OCI-LY1 (cell line): ENCODE results near the gene C1QL2.

Experiments used
- H2AFZ ChIP-seq: fragments of 200-600 bp; sonication (generic), shearing (Covaris generic); 2 replicates; pipeline ENCODE4 v1.6.0; 2014; ENCODE audit warnings: antibody characterized with exemption, mild to moderate bottlenecking, low read length
- H3F3A ChIP-seq: fragments of 200-600 bp; sonication (generic), shearing (Covaris generic); 2 replicates; pipeline ENCODE4 v1.6.0; 2014; ENCODE audit warnings: mild to moderate bottlenecking, antibody characterized with exemption, low read length, moderate library complexity; ENCODE audit not compliant: insufficient read depth
- H3K27ac ChIP-seq: fragments of 200-600 bp; sonication (generic); 2 replicates; pipeline ENCODE4 v1.5.1; 2014; ENCODE audit warnings: low read length, mixed run types, mild to moderate bottlenecking, low read depth; ENCODE audit not compliant: poor library complexity, severe bottlenecking
- H3K27me3 ChIP-seq: fragments of 200-600 bp; sonication (generic); 2 replicates; pipeline ENCODE4 v1.6.0; 2014; ENCODE audit warnings: antibody characterized with exemption, mild to moderate bottlenecking, low read length, moderate library complexity; ENCODE audit not compliant: insufficient read depth
- H3K36me3 ChIP-seq: fragments of 200-600 bp; sonication (generic); 2 replicates; pipeline ENCODE4 v1.6.1; 2014; ENCODE audit warnings: mild to moderate bottlenecking, antibody characterized with exemption, low read length, moderate library complexity, mixed read lengths; ENCODE audit not compliant: insufficient read depth
- H3K4me1 ChIP-seq: fragments of 200-600 bp; sonication (generic); 2 replicates; pipeline ENCODE4 v1.5.1; 2014; ENCODE audit warnings: mild to moderate bottlenecking, low read length, moderate library complexity; ENCODE audit not compliant: insufficient read depth, severe bottlenecking
- H3K4me2 ChIP-seq: fragments of 200-600 bp; sonication (generic), shearing (Covaris generic); 2 replicates; pipeline ENCODE4 v1.6.1; 2014; ENCODE audit warnings: low read length
- H3K4me3 ChIP-seq: fragments of 200-600 bp; sonication (generic); 2 replicates; pipeline ENCODE4 v1.5.1; 2014; ENCODE audit warnings: low read length, low read depth, mild to moderate bottlenecking, mixed read lengths; ENCODE audit not compliant: poor library complexity, severe bottlenecking
- H3K79me2 ChIP-seq: fragments of 200-600 bp; shearing (Covaris generic); 2 replicates; pipeline ENCODE4 v1.6.1; 2016; ENCODE audit warnings: mixed run types, low read length, mixed read lengths; ENCODE audit not compliant: insufficient read depth
- H3K9ac ChIP-seq: fragments of 200-600 bp; sonication (generic), shearing (Covaris generic); 2 replicates; pipeline ENCODE4 v1.6.1; 2014; ENCODE audit warnings: mild to moderate bottlenecking, low read length, mixed read lengths
- H3K9me2 ChIP-seq: fragments of 200-600 bp; sonication (generic), shearing (Covaris generic); 2 replicates; pipeline ENCODE4 v1.6.1; 2014; ENCODE audit warnings: low read depth, mild to moderate bottlenecking, low read length, mixed read lengths
- H3K9me3 ChIP-seq: fragments of 200-600 bp; shearing (Covaris generic); 2 replicates; pipeline ENCODE4 v1.6.1; 2014; ENCODE audit warnings: low read length, mixed read lengths
- H4K20me1 ChIP-seq: fragments of 200-600 bp; sonication (generic), shearing (Covaris generic); 2 replicates; pipeline ENCODE4 v1.6.0; 2016; ENCODE audit warnings: mild to moderate bottlenecking, low read length; ENCODE audit not compliant: insufficient read depth
- EZH2 ChIP-seq: fragments of 200-600 bp; sonication (generic), shearing (Covaris generic); IDR thresholded peaks from 2 replicates; pipeline ENCODE4 v1.8.0; 2017; ENCODE audit warnings: borderline replicate concordance, mixed run types, mild to moderate bottlenecking, antibody characterized with exemption, low read length, moderate library complexity, mixed read lengths
- TF ChIP-seq, protein P1 (sequence below): fragments of 200-600 bp; sonication (generic), shearing (Covaris generic); IDR thresholded peaks from 2 replicates; pipeline ENCODE4 v1.5.1; 2017; ENCODE audit warnings: mild to moderate bottlenecking, antibody characterized with exemption, low read length, moderate library complexity, mixed read lengths

Gene C1QL2

DNA sequence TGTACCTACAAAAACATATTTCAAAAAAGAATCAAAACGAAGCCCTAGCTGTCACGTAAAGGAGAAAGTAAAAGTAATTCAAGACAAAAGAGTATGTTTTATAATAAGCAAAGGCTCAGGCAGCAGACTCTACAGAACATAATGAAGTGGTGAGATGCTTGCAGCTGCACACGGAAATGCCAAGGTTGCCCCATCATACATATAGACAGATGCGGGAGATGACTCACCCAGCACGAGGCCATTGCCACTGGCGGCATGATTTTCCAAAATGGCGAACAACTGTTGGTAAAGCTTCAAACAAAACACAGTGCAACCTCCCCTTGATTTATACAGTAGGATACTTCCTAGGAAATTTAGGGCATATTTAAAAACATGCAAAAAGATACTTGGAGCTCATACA lies 26.0 kb upstream of the C1QL2 start:
- Histone ChIP-seq H4K20me1 (no peaks in the 10 kb centered on the region), H3K4me3 (no peak overlapping the region), H3K27ac (no peak overlapping the region), H3F3A (no peaks in the 10 kb centered on the region), H3K27me3 (no peaks in the 10 kb centered on the region), H3K79me2 (no peaks in the 10 kb centered on the region), H3K9me2 (no peaks in the 10 kb centered on the region), H3K4me2 (no peak overlapping the region), H3K36me3 (no peaks in the 10 kb centered on the region), H3K9me3 (no peaks in the 10 kb centered on the region), H3K9ac (no peak overlapping the region), H3K4me1 (no peaks in the 10 kb centered on the region), H2AFZ (no peak overlapping the region)
- TF ChIP-seq EZH2, result no peak
- TF ChIP-seq, protein P1, sequence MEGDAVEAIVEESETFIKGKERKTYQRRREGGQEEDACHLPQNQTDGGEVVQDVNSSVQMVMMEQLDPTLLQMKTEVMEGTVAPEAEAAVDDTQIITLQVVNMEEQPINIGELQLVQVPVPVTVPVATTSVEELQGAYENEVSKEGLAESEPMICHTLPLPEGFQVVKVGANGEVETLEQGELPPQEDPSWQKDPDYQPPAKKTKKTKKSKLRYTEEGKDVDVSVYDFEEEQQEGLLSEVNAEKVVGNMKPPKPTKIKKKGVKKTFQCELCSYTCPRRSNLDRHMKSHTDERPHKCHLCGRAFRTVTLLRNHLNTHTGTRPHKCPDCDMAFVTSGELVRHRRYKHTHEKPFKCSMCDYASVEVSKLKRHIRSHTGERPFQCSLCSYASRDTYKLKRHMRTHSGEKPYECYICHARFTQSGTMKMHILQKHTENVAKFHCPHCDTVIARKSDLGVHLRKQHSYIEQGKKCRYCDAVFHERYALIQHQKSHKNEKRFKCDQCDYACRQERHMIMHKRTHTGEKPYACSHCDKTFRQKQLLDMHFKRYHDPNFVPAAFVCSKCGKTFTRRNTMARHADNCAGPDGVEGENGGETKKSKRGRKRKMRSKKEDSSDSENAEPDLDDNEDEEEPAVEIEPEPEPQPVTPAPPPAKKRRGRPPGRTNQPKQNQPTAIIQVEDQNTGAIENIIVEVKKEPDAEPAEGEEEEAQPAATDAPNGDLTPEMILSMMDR, result no peak

DNA sequence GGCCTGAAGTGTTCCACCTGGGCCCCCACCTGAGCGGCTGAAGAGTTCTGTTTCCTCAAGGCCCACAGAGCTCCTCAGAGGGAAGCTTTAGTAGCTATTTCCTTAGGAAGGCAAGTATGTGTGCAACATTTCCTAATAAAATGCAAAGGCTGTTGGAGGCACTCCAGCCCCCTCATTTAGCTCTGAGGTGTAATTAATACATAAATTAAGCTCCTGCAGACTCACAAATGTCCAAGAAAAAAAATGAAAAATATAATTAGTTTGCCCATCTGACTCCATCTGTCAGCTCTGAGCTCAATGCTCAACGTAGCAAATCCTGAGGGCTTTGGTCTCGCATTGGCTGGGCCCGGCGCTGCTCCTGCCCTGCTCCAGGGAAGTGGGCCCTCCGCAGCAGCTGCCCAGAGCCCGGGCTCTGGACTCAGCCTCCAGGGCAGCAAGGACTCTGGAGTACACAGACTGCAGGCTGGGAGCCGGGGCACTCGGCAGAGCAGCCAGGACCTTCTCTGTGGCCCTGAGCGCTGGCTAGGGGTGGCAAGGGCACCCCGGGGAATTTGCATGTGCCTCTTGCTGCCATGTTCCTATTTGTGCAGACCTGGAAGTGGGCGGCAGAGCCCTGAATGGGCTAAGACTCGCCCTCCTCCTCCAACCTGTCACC lies 23.4 kb upstream of the C1QL2 start:
- Histone ChIP-seq H3K9ac (no peak overlapping the region), H3K4me3 (no peak overlapping the region), H3K9me3 (no peaks in the 10 kb centered on the region), H3K36me3 (no peaks in the 10 kb centered on the region), H3K4me2 (no peak overlapping the region), H4K20me1 (no peaks in the 10 kb centered on the region), H3K4me1 (no peaks in the 10 kb centered on the region), H3K79me2 (no peaks in the 10 kb centered on the region), H2AFZ (no peak overlapping the region), H3K27me3 (no peaks in the 10 kb centered on the region), H3F3A (no peaks in the 10 kb centered on the region), H3K27ac (no peak overlapping the region), H3K9me2 (no peaks in the 10 kb centered on the region)
- no peak for TF ChIP-seq EZH2
- TF ChIP-seq, protein P1, result no peak

DNA sequence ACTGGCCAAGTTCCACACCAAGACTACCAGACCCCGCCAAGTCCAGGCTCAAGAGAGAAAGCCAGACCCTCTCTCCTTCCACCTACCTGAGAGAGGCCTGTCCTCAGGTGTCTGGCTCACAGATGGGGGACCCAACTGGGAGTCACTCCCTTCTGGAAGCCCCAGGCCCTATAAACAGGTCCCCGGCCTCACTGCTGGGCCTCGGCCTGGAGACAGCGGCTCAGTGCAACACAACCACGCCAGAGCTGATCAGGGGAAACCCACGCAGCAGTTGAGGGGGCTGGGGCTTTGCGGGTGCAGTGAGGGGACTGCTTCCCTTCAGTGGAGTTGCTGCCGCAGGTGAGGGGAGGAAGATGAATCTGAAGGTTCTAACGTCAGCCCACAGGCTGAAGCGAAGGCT lies 22.8 kb upstream of the C1QL2 start:
- Histone ChIP-seq H3K27ac (no peak overlapping the region), H3K4me2 (no peak overlapping the region), H4K20me1 (no peaks in the 10 kb centered on the region), H3K79me2 (no peaks in the 10 kb centered on the region), H3K36me3 (no peaks in the 10 kb centered on the region), H3K9ac (no peak overlapping the region), H3K9me2 (no peaks in the 10 kb centered on the region), H3K4me1 (no peaks in the 10 kb centered on the region), H2AFZ (no peak overlapping the region), H3K4me3 (no peak overlapping the region), H3K9me3 (no peaks in the 10 kb centered on the region), H3F3A (no peaks in the 10 kb centered on the region), H3K27me3 (no peaks in the 10 kb centered on the region)
- TF ChIP-seq, protein P1, result no peak
- TF ChIP-seq EZH2, result no peak
